PC-3 (cell line): ENCODE measurements around the gene PRKAR2A. TPM values are rescaled to one million over a fixed set of nuclear protein-coding genes. Genes with fewer than 3 reads are reported as not detected.

ENCODE experiments used
- ATAC-seq: fragments of 200-7000 bp; cut with Tn5 transposase; 2 replicates; pipeline ENCODE4 v1.9.1; 2020; ENCODE audit warnings: mild to moderate bottlenecking, moderate library complexity
- BruUV-seq: library from RNA; stranded (reverse); fragments of 400-500 nt; replicated peaks from 2 replicates; lab custom pipeline; 2021; lab: Mats Ljungman, UMichigan
- CTCF ChIA-PET: fragments of 300-600 bp; sonication (Branson Sonifier 250); formaldehyde crosslinking; loops from one replicate; lab custom pipeline; 2022; ENCODE audit warnings: antibody characterized with exemption; lab: Charles Lee
- POLR2A ChIA-PET: fragments of 300-600 bp; sonication (Branson Sonifier 250); formaldehyde crosslinking; loops from one replicate; lab custom pipeline; 2022; ENCODE audit warnings: antibody characterized with exemption; ENCODE audit not compliant: unreplicated experiment; lab: Charles Lee
- DNase-seq: peaks from one replicate; pipeline ENCODE4 v3.0.0-alpha.2; 2015
- H2AFZ ChIP-seq: fragments of 300-600 bp; sonication (generic); 2 replicates; pipeline ENCODE4 v1.6.0; 2016; ENCODE audit warnings: antibody characterized with exemption, low read length
- H3F3A ChIP-seq: fragments of 300-600 bp; sonication (generic); one replicate; pipeline ENCODE4 v1.6.0; 2017; ENCODE audit warnings: antibody characterized with exemption, low read length, control low read depth, mild to moderate bottlenecking; ENCODE audit not compliant: unreplicated experiment
- H3K27ac ChIP-seq: fragments of 300-600 bp; sonication (generic); 2 replicates; pipeline ENCODE4 v1.5.1; 2016; ENCODE audit warnings: mild to moderate bottlenecking, low read length
- H3K27me3 ChIP-seq: fragments of 300-600 bp; sonication (generic); 2 replicates; pipeline ENCODE4 v1.6.1; 2016; ENCODE audit warnings: low read length, mixed read lengths
- H3K36me3 ChIP-seq: fragments of 300-600 bp; sonication (generic); 2 replicates; pipeline ENCODE4 v1.6.1; 2016; ENCODE audit warnings: low read depth, mixed run types, low read length, mixed read lengths
- H3K4me1 ChIP-seq: fragments of 300-600 bp; sonication (generic); 2 replicates; pipeline ENCODE4 v1.5.1; 2016; ENCODE audit warnings: low read length; ENCODE audit not compliant: insufficient read depth
- H3K4me2 ChIP-seq: fragments of 300-600 bp; sonication (generic); 2 replicates; pipeline ENCODE4 v1.6.0; 2016; ENCODE audit warnings: low read length
- H3K4me3 ChIP-seq: fragments of 300-600 bp; sonication (generic); 2 replicates; pipeline ENCODE4 v1.5.1; 2016; ENCODE audit warnings: mild to moderate bottlenecking, low read length, mixed read lengths
- H3K79me2 ChIP-seq: fragments of 300-600 bp; sonication (generic); 2 replicates; pipeline ENCODE4 v1.6.1; 2017; ENCODE audit warnings: low read length, mixed read lengths
- H3K9ac ChIP-seq: fragments of 300-600 bp; sonication (generic); 2 replicates; pipeline ENCODE4 v1.6.0; 2016; ENCODE audit warnings: mild to moderate bottlenecking, low read length
- H3K9me2 ChIP-seq: fragments of 300-600 bp; sonication (generic); replicated peaks from 2 replicates; pipeline ENCODE4 v1.6.1; 2016; ENCODE audit warnings: mixed run types, low read length, mixed read lengths
- H3K9me3 ChIP-seq: fragments of 300-600 bp; sonication (generic); 2 replicates; pipeline ENCODE4 v1.6.1; 2016; ENCODE audit warnings: low read length, mixed read lengths
- H4K20me1 ChIP-seq: fragments of 300-600 bp; sonication (generic); 2 replicates; pipeline ENCODE4 v1.6.1; 2016; ENCODE audit warnings: low read length, mixed read lengths
- CTCF ChIP-seq: fragments of 300-600 bp; sonication (generic); conservative IDR thresholded peaks from 2 replicates; pipeline ENCODE4 v1.5.1; 2017; ENCODE audit warnings: antibody characterized with exemption, low read depth, mild to moderate bottlenecking, low read length
- EZH2 ChIP-seq: fragments of 300-600 bp; sonication (generic); IDR thresholded peaks from one replicate; pipeline ENCODE4 v1.6.1; 2017; ENCODE audit warnings: antibody characterized with exemption, mild to moderate bottlenecking, low read length; ENCODE audit not compliant: unreplicated experiment
- EZH2phosphoT487 ChIP-seq: fragments of 300-600 bp; sonication (generic); IDR thresholded peaks from 2 replicates; pipeline ENCODE4 v1.6.1; 2018; ENCODE audit warnings: mild to moderate bottlenecking, antibody characterized with exemption, low read length, borderline replicate concordance
- intact Hi-C: fragments of 100-400 bp; cut with micrococcal nuclease; formaldehyde crosslinking; loops from 2 replicates; pipeline ENCODE4 v1.9.0; 2023
- total RNA-seq: library from RNA; depleted of rRNA; stranded (reverse); fragments of >200 nt; gene quantifications from 2 replicates; pipeline ENCODE4 v1.2.3, GENCODE V29; 2014

PRKAR2A gene
- total RNA-seq, 1 experiment from 2014 or later = 68.1 TPM

GRCh38 chr3:48894516-48894915 is 46.8 kb upstream of the PRKAR2A start:
- no peak overlapping the region for H3K4me3 ChIP-seq
- no peak overlapping the region for H2AFZ ChIP-seq
- peaks cover 6% of the 10 kb centered on the region; the same call in 1 of the 2 replicates for H3K79me2 ChIP-seq
- ATAC-seq = no peak
- no TSS peak for BruUV-seq
- H3K27ac ChIP-seq = no peak overlapping the region
- DNase-seq = no peak
- ChIA-PET CTCF (no interaction called here), POLR2A (no interaction called here)
- H3K9ac ChIP-seq = no peak overlapping the region
- peaks cover 20% of the 10 kb centered on the region for H3K4me1 ChIP-seq
- H3K9me2 ChIP-seq = no peaks in the 10 kb centered on the region
- no peaks in the 10 kb centered on the region for H3F3A ChIP-seq
- H3K9me3 ChIP-seq = no peaks in the 10 kb centered on the region
- TF ChIP-seq CTCF (no peak), EZH2 (no peak), EZH2phosphoT487 (no peak)
- H4K20me1 ChIP-seq = no peaks in the 10 kb centered on the region
- H3K36me3 ChIP-seq = no peaks in the 10 kb centered on the region
- H3K27me3 ChIP-seq = no peaks in the 10 kb centered on the region
- H3K4me2 ChIP-seq = no peak overlapping the region
- intact Hi-C loops = loop anchor here (10.0 kb wide), 1 partner anchor 60 kb away; no protein-coding TSS in a partner anchor

- no TSS peak for BruUV-seq
- intact Hi-C loops = loop anchor here (10.0 kb wide), 1 partner anchor 63 kb away; no protein-coding TSS in a partner anchor
- H3K4me3 ChIP-seq = no peak overlapping the region
- ChIA-PET POLR2A (interaction anchor here (0.6 kb wide), 1 partner anchor 77 kb away, joined by 3 read pairs; no protein-coding TSS in a partner anchor), CTCF (interaction anchor here (0.6 kb wide), 2 partner anchors 47 to 155 kb away, joined by 3 read pairs; no protein-coding TSS in a partner anchor)
- no peaks in the 10 kb centered on the region for H3K79me2 ChIP-seq
- H3K36me3 ChIP-seq = no peaks in the 10 kb centered on the region
- DNase-seq (peak; percentile 60), ATAC-seq (peak; percentile 97)
- no peak overlapping the region for H3K9ac ChIP-seq
- peaks cover 9% of the 10 kb centered on the region for H3K4me1 ChIP-seq
- H3K9me3 ChIP-seq = no peaks in the 10 kb centered on the region
- no peaks in the 10 kb centered on the region for H3K27me3 ChIP-seq
- no peaks in the 10 kb centered on the region for H3F3A ChIP-seq
- TF ChIP-seq EZH2phosphoT487 (no peak), CTCF (no peak), EZH2 (no peak)
- no peak overlapping the region for H3K4me2 ChIP-seq
- H4K20me1 ChIP-seq = no peaks in the 10 kb centered on the region
- no peak overlapping the region for H2AFZ ChIP-seq
- H3K27ac ChIP-seq = no peak overlapping the region
- no peaks in the 10 kb centered on the region for H3K9me2 ChIP-seq
Observed at GRCh38 chr3:48891606-48892005, 43.9 kb upstream of the PRKAR2A start.

GRCh38 chr3:48885753-48886152 is 38.1 kb upstream of the PRKAR2A start:
- H2AFZ ChIP-seq = no peak overlapping the region
- DNase-seq = no peak
- no peaks in the 10 kb centered on the region for H3K27me3 ChIP-seq
- TF ChIP-seq EZH2phosphoT487 (no peak), EZH2 (no peak), CTCF (no peak)
- POLR2A ChIA-PET = no interaction called here
- no peaks in the 10 kb centered on the region for H3K36me3 ChIP-seq
- H3K4me1 ChIP-seq = no peaks in the 10 kb centered on the region
- ATAC-seq = no peak
- H3F3A ChIP-seq = no peaks in the 10 kb centered on the region
- intact Hi-C loops = no loop called here
- no TSS peak for BruUV-seq
- H3K9ac ChIP-seq = no peak overlapping the region
- CTCF ChIA-PET = no interaction called here
- no peaks in the 10 kb centered on the region for H3K9me3 ChIP-seq
- H3K27ac ChIP-seq = no peak overlapping the region
- no peaks in the 10 kb centered on the region for H3K9me2 ChIP-seq
- H4K20me1 ChIP-seq = no peaks in the 10 kb centered on the region
- H3K4me3 ChIP-seq = no peak overlapping the region
- H3K4me2 ChIP-seq = no peak overlapping the region
- no peaks in the 10 kb centered on the region for H3K79me2 ChIP-seq
